Pons (tissue), 1 donor: ENCODE data around the gene PTPRN2.
"Not testable (repeated sequence)": the region's sequence is repeated elsewhere in the genome, so short reads cannot be mapped to it uniquely, and the experiment has no call there.

Experiments
- DNase-seq: peaks from one replicate; pipeline ENCODE4 v3.0.0-alpha.2; 2016; ENCODE audit warnings: low spot score

Gene PTPRN2

GRCh38 chr7:157930926-157931466 lies 656.6 kb downstream of the PTPRN2 start:
- DNase-seq = no peak

- no peak for DNase-seq
These were observed 657.2 kb downstream of the PTPRN2 start for GRCh38 chr7:157930441-157930840.

- DNase-seq = no peak
These were observed 658.0 kb downstream of the PTPRN2 start for GRCh38 chr7:157929671-157930070.

GRCh38 chr7:157928808-157929425 lies 658.7 kb downstream of the PTPRN2 start:
- no peak for DNase-seq

GRCh38 chr7:157928171-157928794 lies 659.3 kb downstream of the PTPRN2 start:
- DNase-seq = no peak

GRCh38 chr7:157927313-157927925 lies 660.2 kb downstream of the PTPRN2 start:
- no peak for DNase-seq

- DNase-seq = no peak
These were observed 661.0 kb downstream of the PTPRN2 start for GRCh38 chr7:157926521-157927150.

GRCh38 chr7:157926107-157926506 lies 661.5 kb downstream of the PTPRN2 start:
- no peak for DNase-seq

GRCh38 chr7:157925383-157925875 lies 662.2 kb downstream of the PTPRN2 start:
- no peak for DNase-seq

GRCh38 chr7:157923903-157924630 lies 663.6 kb downstream of the PTPRN2 start:
- DNase-seq = no peak

- no peak for DNase-seq
These were observed 665.0 kb downstream of the PTPRN2 start for GRCh38 chr7:157922576-157922975.

- no peak for DNase-seq
These were observed 669.1 kb downstream of the PTPRN2 start for GRCh38 chr7:157918326-157919080.

GRCh38 chr7:157916946-157917640 lies 670.5 kb downstream of the PTPRN2 start:
- no peak for DNase-seq

GRCh38 chr7:157910446-157910845 lies 677.2 kb downstream of the PTPRN2 start:
- DNase-seq = no peak

- not testable (repeated sequence) for DNase-seq
These were observed 677.6 kb downstream of the PTPRN2 start for GRCh38 chr7:157910045-157910444.

- DNase-seq = no peak
These were observed 678.3 kb downstream of the PTPRN2 start for GRCh38 chr7:157909370-157909769.

GRCh38 chr7:157908006-157908782 lies 679.4 kb downstream of the PTPRN2 start:
- DNase-seq = no peak

- DNase-seq = no peak
These were observed 680.5 kb downstream of the PTPRN2 start for GRCh38 chr7:157907091-157907490.

- DNase-seq = no peak
These were observed 681.0 kb downstream of the PTPRN2 start for GRCh38 chr7:157906583-157906982.
